Hepatocyte (in vitro differentiated cells): ENCODE measurements around the gene RAB3GAP2.

ENCODE experiments used
- EZH2 ChIP-seq: fragments of 200-600 bp; sonication (generic); IDR thresholded peaks from 2 replicates; pipeline ENCODE4 v1.6.1; 2016; ENCODE audit warnings: antibody characterized with exemption, mild to moderate bottlenecking, borderline replicate concordance
- TF ChIP-seq, protein P1 (sequence below): fragments of 200-600 bp; sonication (generic); IDR thresholded peaks from 2 replicates; pipeline ENCODE4 v1.5.1; 2016; ENCODE audit warnings: antibody characterized with exemption, mild to moderate bottlenecking; ENCODE audit not compliant: poor library complexity

DNA sequence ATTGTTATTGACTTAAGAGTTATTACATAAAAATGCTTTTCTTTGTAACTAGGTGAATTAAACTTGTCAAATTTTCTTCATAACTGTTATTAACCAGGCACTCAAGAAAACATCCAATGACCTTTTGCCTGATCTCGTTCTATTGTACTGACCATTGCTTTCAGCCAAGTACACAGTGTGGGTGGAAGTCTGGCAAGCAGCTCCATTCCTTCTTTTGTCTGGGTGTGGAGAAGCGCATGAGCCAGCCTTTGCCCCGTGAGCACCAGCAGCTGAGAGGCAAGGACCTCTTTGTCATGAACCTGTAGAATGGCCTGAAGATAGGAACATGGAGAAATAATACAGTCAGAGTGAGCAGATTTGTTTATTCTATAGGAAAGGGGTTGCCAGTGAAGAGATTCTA is 120.8 kb downstream of the RAB3GAP2 start:
- TF ChIP-seq, protein P1, sequence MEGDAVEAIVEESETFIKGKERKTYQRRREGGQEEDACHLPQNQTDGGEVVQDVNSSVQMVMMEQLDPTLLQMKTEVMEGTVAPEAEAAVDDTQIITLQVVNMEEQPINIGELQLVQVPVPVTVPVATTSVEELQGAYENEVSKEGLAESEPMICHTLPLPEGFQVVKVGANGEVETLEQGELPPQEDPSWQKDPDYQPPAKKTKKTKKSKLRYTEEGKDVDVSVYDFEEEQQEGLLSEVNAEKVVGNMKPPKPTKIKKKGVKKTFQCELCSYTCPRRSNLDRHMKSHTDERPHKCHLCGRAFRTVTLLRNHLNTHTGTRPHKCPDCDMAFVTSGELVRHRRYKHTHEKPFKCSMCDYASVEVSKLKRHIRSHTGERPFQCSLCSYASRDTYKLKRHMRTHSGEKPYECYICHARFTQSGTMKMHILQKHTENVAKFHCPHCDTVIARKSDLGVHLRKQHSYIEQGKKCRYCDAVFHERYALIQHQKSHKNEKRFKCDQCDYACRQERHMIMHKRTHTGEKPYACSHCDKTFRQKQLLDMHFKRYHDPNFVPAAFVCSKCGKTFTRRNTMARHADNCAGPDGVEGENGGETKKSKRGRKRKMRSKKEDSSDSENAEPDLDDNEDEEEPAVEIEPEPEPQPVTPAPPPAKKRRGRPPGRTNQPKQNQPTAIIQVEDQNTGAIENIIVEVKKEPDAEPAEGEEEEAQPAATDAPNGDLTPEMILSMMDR = no peak
- no peak for TF ChIP-seq EZH2
